ENCODE measurements around the gene CATSPER3. TPM values are rescaled to one million over a fixed set of nuclear protein-coding genes. Genes with fewer than 3 reads are reported as not detected.
"Not testable (repeated sequence)": the region's sequence is repeated elsewhere in the genome, so short reads cannot be mapped to it uniquely, and the experiment has no call there.

Gene CATSPER3
- total RNA-seq, 4 donors from 2014 or later: 0.23 to 0.59 TPM; not detected in 2

GRCh38 chr5:134992148-134992547 lies 24.4 kb downstream of the CATSPER3 start:
- TF ChIP-seq, protein P1, sequence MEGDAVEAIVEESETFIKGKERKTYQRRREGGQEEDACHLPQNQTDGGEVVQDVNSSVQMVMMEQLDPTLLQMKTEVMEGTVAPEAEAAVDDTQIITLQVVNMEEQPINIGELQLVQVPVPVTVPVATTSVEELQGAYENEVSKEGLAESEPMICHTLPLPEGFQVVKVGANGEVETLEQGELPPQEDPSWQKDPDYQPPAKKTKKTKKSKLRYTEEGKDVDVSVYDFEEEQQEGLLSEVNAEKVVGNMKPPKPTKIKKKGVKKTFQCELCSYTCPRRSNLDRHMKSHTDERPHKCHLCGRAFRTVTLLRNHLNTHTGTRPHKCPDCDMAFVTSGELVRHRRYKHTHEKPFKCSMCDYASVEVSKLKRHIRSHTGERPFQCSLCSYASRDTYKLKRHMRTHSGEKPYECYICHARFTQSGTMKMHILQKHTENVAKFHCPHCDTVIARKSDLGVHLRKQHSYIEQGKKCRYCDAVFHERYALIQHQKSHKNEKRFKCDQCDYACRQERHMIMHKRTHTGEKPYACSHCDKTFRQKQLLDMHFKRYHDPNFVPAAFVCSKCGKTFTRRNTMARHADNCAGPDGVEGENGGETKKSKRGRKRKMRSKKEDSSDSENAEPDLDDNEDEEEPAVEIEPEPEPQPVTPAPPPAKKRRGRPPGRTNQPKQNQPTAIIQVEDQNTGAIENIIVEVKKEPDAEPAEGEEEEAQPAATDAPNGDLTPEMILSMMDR (IDR thresholded peaks at IDR 0.05): no peak
- no peak for TF ChIP-seq POLR2A (IDR thresholded peaks at IDR 0.05)
- no peak overlapping the region for H3K4me3 ChIP-seq (ENCODE audit: low read depth, poor library complexity, severe bottlenecking)
- intact Hi-C loops (cut with DNase I; ENCODE audit: low total_unique reads): no loop called here
- DNase-seq (ENCODE audit: low spot score in 2 of 2): no peak
- 92 to 97% methylated on average over 5 of the region's 5 CpGs for WGBS, 2 donors

DNA sequence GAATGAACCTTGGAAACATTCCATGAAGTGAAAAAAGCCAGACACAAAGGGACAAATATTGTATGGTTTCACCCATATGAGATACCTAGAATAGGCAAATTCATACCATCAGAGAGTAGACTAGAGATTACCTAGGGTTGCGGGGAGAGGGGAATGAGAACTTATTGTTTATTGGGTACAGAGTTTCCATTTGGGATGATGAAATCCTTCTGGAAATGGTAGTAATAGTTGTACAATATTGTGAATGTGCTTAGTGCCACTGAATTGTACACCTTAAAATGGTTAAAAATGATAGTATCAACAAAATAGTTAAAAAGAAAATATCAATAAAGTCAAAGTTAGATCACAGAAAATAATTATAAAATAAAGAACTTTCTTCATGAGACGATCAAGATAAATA lies 25.5 kb downstream of the CATSPER3 start:
- TF ChIP-seq POLR2A (IDR thresholded peaks at IDR 0.05): no peak
- TF ChIP-seq, protein P1 (IDR thresholded peaks at IDR 0.05): no peak
- 92 to 98% methylated on average over 2 of the region's 2 CpGs for WGBS, 2 donors
- H3K4me3 ChIP-seq (ENCODE audit: low read depth, poor library complexity, severe bottlenecking): no peak overlapping the region
- no peak for DNase-seq (ENCODE audit: low spot score in 2 of 2)
- intact Hi-C loops (cut with DNase I; ENCODE audit: low total_unique reads): no loop called here

- DNase-seq (ENCODE audit: low spot score in 2 of 2): no peak
- TF ChIP-seq POLR2A (IDR thresholded peaks at IDR 0.05): no peak
- TF ChIP-seq, protein P1 (IDR thresholded peaks at IDR 0.05): no peak
- WGBS, 2 donors: 79 to 80% methylated on average over 2 of the region's 2 CpGs
- intact Hi-C loops (cut with DNase I; ENCODE audit: low total_unique reads): no loop called here
- no peak overlapping the region for H3K4me3 ChIP-seq (ENCODE audit: low read depth, poor library complexity, severe bottlenecking)
Measured at GRCh38 chr5:134994560-134995156, 27.0 kb downstream of the CATSPER3 start.

- 90 to 91% methylated on average over 8 of the region's 8 CpGs for WGBS, 2 donors
- H3K4me3 ChIP-seq (ENCODE audit: low read depth, poor library complexity, severe bottlenecking): no peak overlapping the region
- no peak for TF ChIP-seq POLR2A (IDR thresholded peaks at IDR 0.05)
- TF ChIP-seq, protein P1 (IDR thresholded peaks at IDR 0.05): no peak
- no peak for DNase-seq (ENCODE audit: low spot score in 2 of 2)
- intact Hi-C loops (cut with DNase I; ENCODE audit: low total_unique reads): no loop called here
Measured at GRCh38 chr5:134995850-134996402, 28.2 kb downstream of the CATSPER3 start.

DNA sequence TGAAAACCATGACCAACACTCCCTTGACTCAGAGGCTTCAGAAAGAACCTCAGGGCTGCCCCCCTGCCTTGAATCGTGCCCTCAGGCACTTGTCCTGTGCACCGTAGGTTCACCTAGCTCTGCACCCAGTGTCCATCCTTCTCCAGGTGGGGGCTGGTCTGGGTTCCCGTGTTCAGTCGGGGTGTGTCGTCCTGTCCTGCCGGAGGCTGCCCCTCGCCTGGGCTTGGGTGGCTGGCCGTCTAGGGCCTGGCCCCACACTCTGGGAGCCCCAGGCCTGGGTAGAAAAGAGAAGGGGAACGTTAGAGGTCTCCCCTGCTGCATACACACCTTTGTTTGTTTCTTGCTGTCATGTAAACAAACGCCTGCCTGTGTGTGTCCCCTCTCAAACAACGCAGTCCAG lies 29.3 kb downstream of the CATSPER3 start:
- DNase-seq (ENCODE audit: low spot score in 2 of 2): no peak

DNA sequence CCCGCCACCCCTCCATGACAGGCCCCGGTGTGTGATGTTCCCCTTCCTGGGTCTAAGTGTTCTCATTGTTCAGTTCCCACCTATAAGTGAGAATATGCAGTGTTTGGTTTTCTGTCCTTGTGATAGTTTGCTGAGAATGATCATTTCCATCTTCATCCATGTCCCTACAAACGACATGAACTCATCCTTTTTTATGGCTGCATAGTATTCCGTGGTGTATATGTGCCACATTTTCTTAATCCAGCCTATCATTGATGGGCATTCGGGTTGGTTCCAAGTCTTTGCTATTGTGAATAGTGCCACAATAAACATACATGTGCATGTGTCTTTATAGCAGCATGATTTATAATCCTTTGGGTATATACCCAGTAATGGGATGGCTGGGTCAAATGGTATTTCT lies 30.4 kb downstream of the CATSPER3 start:
- DNase-seq (ENCODE audit: low spot score in 2 of 2); intact Hi-C loops (cut with DNase I; ENCODE audit: low total_unique reads); H3K4me3 ChIP-seq (ENCODE audit: low read depth, poor library complexity, severe bottlenecking): not testable (repeated sequence)
- 95 to 98% methylated on average over 5 of the region's 5 CpGs for WGBS, 2 donors

More for the DNA sequence above, 29.3 kb downstream of the CATSPER3 start:
- H3K4me3 ChIP-seq (ENCODE audit: low read depth, poor library complexity, severe bottlenecking): no peak overlapping the region
- intact Hi-C loops (cut with DNase I; ENCODE audit: low total_unique reads): no loop called here
- WGBS, 2 donors: 74 to 77% methylated on average over 5 to 11 of the region's 11 CpGs
- TF ChIP-seq, protein P1 (IDR thresholded peaks at IDR 0.05): no peak
